ENCODE data around the gene NUCB1. TPM values are rescaled to one million over a fixed set of nuclear protein-coding genes. Genes with fewer than 3 reads are reported as not detected.
"Not testable (repeated sequence)": the region's sequence is repeated elsewhere in the genome, so short reads cannot be mapped to it uniquely, and the experiment has no call there.

Gene NUCB1
- total RNA-seq, 1 donor from 2014 or later = 215 TPM

DNA sequence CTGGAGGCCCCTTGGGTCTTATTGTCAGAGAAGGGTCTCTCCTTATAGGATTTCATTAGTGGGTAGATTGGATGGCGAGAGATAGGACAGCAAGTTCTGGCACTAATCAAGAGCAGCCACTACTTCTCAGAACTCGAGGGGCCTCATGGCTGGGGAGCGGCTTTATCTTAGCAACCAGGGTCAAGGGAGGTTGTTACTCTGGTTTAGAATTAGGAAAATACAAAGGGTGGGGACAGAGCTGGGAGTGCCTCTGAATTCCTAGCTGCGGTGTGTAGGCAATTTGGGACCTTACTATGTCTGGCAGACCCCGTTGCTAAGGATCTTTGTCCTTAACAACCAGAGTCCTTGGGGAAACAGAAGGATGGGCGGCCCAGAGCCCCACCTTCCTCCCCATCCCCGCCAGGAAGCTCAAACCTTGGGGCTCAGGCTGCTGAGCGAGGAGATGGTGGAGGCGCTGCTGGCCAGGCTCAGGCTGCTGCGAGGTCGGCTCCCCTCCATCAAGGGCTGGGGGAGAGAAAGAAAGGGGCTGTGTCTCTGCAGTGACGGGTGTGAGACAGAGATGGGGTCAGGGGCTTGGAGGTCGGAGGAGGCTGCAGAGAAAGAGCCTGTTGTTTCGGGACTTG is 32.9 kb upstream of the NUCB1 start:
- H3K4me1 Mint-ChIP-seq (ENCODE audit: low read depth) = peaks cover 27% of the 10 kb centered on the region
- DNase-seq (ENCODE audit: low spot score) = no peak

DNA sequence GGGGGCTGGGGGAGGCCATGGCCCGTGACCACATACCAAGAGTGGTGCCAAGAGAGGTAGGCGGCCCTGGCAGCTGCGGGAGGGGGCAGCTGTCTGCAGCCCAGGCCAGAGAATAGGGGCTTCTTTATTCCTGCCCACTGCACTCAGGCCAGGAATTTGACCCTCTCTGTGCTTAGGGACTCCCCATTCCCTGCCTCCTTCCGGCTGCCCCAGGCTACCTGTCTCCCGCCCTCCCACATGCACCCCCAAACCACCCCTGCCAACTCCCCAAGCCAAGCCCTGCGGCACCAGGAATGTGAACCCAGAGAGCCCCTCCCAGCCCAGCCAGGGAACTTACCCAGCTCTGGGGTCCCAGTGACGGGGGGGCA is 32.4 kb upstream of the NUCB1 start:
- Mint-ChIP-seq H3K4me1 (ENCODE audit: low read depth) (peaks cover 27% of the 10 kb centered on the region), H3K27ac (ENCODE audit: unreplicated experiment) (peak overlapping the region; percentile 94)
- no peak for DNase-seq (ENCODE audit: low spot score)

More for the DNA sequence above, 32.9 kb upstream of the NUCB1 start:
- H3K4me3 Mint-ChIP-seq (ENCODE audit: unreplicated experiment) = peak overlapping the region; percentile 78
- no peaks in the 10 kb centered on the region for H3K9me3 Mint-ChIP-seq (ENCODE audit: low read depth)
- peak overlapping the region; percentile 66 for H3K27ac Mint-ChIP-seq (ENCODE audit: unreplicated experiment)
- no peaks in the 10 kb centered on the region for H3K27me3 Mint-ChIP-seq (ENCODE audit: low read depth)
- TF ChIP-seq, protein P1, sequence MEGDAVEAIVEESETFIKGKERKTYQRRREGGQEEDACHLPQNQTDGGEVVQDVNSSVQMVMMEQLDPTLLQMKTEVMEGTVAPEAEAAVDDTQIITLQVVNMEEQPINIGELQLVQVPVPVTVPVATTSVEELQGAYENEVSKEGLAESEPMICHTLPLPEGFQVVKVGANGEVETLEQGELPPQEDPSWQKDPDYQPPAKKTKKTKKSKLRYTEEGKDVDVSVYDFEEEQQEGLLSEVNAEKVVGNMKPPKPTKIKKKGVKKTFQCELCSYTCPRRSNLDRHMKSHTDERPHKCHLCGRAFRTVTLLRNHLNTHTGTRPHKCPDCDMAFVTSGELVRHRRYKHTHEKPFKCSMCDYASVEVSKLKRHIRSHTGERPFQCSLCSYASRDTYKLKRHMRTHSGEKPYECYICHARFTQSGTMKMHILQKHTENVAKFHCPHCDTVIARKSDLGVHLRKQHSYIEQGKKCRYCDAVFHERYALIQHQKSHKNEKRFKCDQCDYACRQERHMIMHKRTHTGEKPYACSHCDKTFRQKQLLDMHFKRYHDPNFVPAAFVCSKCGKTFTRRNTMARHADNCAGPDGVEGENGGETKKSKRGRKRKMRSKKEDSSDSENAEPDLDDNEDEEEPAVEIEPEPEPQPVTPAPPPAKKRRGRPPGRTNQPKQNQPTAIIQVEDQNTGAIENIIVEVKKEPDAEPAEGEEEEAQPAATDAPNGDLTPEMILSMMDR (IDR thresholded peaks at IDR 0.05) = no peak
- H3K36me3 Mint-ChIP-seq (ENCODE audit: low read depth) = peaks cover 8% of the 10 kb centered on the region

DNA sequence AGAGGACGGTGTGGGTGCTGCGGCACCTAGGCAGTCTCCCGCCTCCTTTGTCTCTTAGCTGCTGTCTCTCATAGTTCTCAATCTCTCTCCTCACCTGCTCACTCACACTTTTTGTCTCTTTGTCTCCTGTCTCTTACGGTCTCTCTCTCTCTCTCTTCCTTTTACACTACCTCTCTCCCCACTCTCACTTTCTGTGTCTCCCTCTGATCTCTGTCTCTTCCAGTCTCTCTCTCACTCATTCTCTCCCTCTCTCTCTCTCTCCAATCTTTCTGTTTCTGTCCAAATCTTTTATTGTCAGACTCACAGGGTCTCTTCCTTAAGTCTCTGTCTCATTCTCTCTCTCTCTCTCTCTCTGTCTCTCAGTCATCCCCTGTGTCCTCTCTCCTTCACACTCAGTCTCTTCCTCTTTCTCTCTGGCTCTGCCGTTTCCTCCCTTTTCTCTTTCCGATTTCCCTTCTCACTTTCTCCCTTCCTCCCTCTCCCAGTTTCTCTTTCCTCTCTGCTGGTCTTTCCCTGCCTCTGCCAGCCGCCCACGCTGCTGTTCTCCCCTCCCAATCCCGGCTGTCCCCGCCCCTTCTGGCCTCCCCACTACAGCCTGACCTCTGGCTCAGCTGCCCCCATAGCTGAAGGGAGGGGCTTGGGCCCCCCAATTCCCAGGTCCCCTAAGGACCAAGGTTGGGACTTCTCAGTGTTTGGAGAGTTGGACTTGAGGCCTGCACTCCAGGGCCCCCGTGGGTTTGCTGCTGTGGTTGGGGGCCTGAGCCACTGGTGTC is 31.8 kb upstream of the NUCB1 start, which contains the start of gene PLEKHA4:
TSS of gene PLEKHA4 (minus strand) at position 504 of the 773 bp plus-strand sequence. CDS start 997 bp downstream, outside the sequence.
- no peak for DNase-seq (ENCODE audit: low spot score)
- Mint-ChIP-seq H3K9me3 (ENCODE audit: low read depth) (no peaks in the 10 kb centered on the region), H3K27me3 (ENCODE audit: low read depth) (no peaks in the 10 kb centered on the region), H3K36me3 (ENCODE audit: low read depth) (peaks cover 12% of the 10 kb centered on the region), H3K27ac (ENCODE audit: unreplicated experiment) (peak within 1 kb of the TSS; percentile 94), H3K4me1 (ENCODE audit: low read depth) (peaks cover 30% of the 10 kb centered on the region), H3K4me3 (ENCODE audit: unreplicated experiment) (peak within 1 kb of the TSS; percentile 78)
- TF ChIP-seq, protein P1 (IDR thresholded peaks at IDR 0.05) = no peak

More for the DNA sequence above, 32.4 kb upstream of the NUCB1 start:
- TF ChIP-seq, protein P1 (IDR thresholded peaks at IDR 0.05) = no peak
- Mint-ChIP-seq H3K4me3 (ENCODE audit: unreplicated experiment) (peak overlapping the region; percentile 78), H3K9me3 (ENCODE audit: low read depth) (no peaks in the 10 kb centered on the region), H3K27me3 (ENCODE audit: low read depth) (no peaks in the 10 kb centered on the region), H3K36me3 (ENCODE audit: low read depth) (peaks cover 8% of the 10 kb centered on the region)

DNA sequence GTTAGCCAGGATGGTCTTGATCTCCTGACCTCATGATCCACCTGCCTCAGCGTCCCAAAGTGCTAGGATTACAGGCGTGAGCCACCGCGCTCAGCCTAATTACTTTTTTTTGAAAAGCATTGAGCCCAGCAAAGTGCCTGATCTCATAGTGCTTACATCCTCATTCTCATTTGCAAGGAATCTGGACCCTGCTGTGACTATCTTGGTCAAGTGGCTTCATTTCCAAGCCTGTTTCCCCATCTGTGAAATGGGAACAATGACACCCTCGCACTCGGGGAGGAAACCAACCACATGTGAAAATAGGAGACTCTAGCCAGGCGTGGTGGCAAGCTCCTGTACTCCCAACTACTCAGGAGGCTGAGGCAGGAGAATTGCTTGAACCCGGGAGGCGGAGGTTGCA is 30.1 kb upstream of the NUCB1 start:
- H3K9me3 Mint-ChIP-seq (ENCODE audit: low read depth) = no peaks in the 10 kb centered on the region

DNA sequence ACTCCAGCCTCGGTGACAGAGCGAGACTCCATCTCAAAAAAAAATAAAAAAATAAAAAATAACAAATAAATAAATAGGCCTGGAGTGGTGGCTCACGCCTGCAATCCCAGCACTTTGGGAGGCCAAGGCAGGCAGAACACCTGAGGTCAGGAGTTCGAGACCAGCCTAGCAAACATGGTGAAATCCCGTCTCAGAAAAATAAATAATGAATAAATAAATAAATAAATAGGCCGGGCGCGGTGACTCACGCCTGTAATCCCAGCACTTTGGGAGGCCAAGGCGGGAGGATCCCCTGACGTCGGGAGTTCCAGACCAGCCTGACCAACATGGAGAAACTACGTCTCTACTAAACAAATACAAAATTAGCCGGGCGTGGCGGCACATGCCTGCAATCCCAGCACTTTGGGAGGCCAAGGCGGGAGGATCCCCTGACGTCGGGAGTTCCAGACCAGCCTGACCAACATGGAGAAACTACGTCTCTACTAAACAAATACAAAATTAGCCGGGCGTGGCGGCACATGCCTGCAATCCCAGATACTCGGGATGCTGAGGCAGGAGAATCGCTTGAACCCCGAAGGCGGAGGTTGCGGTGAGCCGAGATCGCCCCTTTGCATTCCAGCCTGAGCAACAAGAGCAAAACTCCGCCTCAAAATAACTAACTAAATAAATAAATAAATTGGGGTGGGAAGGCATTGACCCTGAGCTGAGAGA is 28.5 kb upstream of the NUCB1 start:
- H3K9me3 Mint-ChIP-seq (ENCODE audit: low read depth); DNase-seq (ENCODE audit: low spot score); H3K27me3 Mint-ChIP-seq (ENCODE audit: low read depth): not testable (repeated sequence)
- H3K27ac Mint-ChIP-seq (ENCODE audit: unreplicated experiment) = peak overlapping the region; percentile 100
- H3K4me1 Mint-ChIP-seq (ENCODE audit: low read depth) = peaks cover 58% of the 10 kb centered on the region
- H3K36me3 Mint-ChIP-seq (ENCODE audit: low read depth) = peaks cover 37% of the 10 kb centered on the region
- H3K4me3 Mint-ChIP-seq (ENCODE audit: unreplicated experiment) = peak overlapping the region; percentile 99

More for the DNA sequence above, 30.1 kb upstream of the NUCB1 start:
- Mint-ChIP-seq H3K27ac (ENCODE audit: unreplicated experiment) (peak overlapping the region; percentile 17), H3K4me3 (ENCODE audit: unreplicated experiment) (no peak overlapping the region), H3K4me1 (ENCODE audit: low read depth) (peaks cover 44% of the 10 kb centered on the region), H3K27me3 (ENCODE audit: low read depth) (no peaks in the 10 kb centered on the region), H3K36me3 (ENCODE audit: low read depth) (peaks cover 24% of the 10 kb centered on the region)
- no peak for DNase-seq (ENCODE audit: low spot score)
- TF ChIP-seq, protein P1 (IDR thresholded peaks at IDR 0.05) = no peak
